Fibroblast of skin of back (primary cell): Measurements from ENCODE around the gene UBXN4.
"Not testable (repeated sequence)": the region's sequence is repeated elsewhere in the genome, so short reads cannot be mapped to it uniquely, and the experiment has no call there.

ENCODE experiments used
- DNase-seq: peaks from one replicate; pipeline ENCODE4 v3.0.0-alpha.2; 2013

Gene UBXN4

GRCh38 chr2:135807874-135808273 lies 66.2 kb downstream of the UBXN4 start:
- not testable (repeated sequence) for DNase-seq

GRCh38 chr2:135812907-135813511 lies 71.4 kb downstream of the UBXN4 start:
- no peak for DNase-seq

- DNase-seq, result no peak
Observed at GRCh38 chr2:135815269-135815668, 73.6 kb downstream of the UBXN4 start.

- no peak for DNase-seq
Observed at GRCh38 chr2:135817466-135817865, 75.8 kb downstream of the UBXN4 start.

GRCh38 chr2:135817951-135818350 lies 76.3 kb downstream of the UBXN4 start:
- DNase-seq, result peak; percentile 72

- peak; percentile 48 for DNase-seq
Observed at GRCh38 chr2:135818937-135819610, 77.4 kb downstream of the UBXN4 start.

- peak; percentile 55 for DNase-seq
Observed at GRCh38 chr2:135820003-135820618, 78.5 kb downstream of the UBXN4 start.

- no peak for DNase-seq
Observed at GRCh38 chr2:135821190-135821589, 79.5 kb downstream of the UBXN4 start.

GRCh38 chr2:135822855-135823254 lies 81.2 kb downstream of the UBXN4 start:
- no peak for DNase-seq

GRCh38 chr2:135825131-135825530 lies 83.5 kb downstream of the UBXN4 start:
- DNase-seq, result no peak

- no peak for DNase-seq
Observed at GRCh38 chr2:135825550-135826176, 84.0 kb downstream of the UBXN4 start.

GRCh38 chr2:135826544-135826943 lies 84.9 kb downstream of the UBXN4 start:
- DNase-seq, result no peak

GRCh38 chr2:135829378-135830135 lies 87.9 kb downstream of the UBXN4 start:
- DNase-seq, result no peak

- no peak for DNase-seq
Observed at GRCh38 chr2:135831180-135831812, 89.6 kb downstream of the UBXN4 start.

GRCh38 chr2:135832891-135833290 lies 91.2 kb downstream of the UBXN4 start:
- DNase-seq, result no peak
